ENCODE data around the gene NXPE4.
"Not testable (repeated sequence)": the region's sequence is repeated elsewhere in the genome, so short reads cannot be mapped to it uniquely, and the experiment has no call there.

The NXPE4 gene

DNA sequence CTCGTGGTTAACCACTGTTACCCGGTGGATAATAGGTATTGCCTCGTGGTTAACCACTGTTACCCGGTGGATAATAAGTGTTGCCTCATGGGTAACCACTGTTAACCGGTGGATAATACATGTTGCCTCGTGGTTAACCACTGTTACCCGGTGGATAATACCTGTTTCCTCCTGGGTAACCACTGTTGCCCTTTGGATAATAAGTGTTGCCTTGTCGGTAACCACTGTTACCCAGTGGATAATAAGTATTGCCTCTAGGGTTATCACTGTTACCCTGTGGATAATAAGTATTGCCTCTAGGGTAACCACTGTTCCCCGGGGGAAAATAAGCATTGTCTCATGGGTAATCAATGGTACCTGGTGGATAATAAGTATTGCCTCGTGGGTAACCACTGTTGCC lies 15.0 kb upstream of the NXPE4 start:
- DNase-seq (ENCODE audit: low spot score), result no peak

- no peak for DNase-seq (ENCODE audit: low spot score)
Observed at GRCh38 chr11:114609429-114609828, 13.8 kb upstream of the NXPE4 start.

DNA sequence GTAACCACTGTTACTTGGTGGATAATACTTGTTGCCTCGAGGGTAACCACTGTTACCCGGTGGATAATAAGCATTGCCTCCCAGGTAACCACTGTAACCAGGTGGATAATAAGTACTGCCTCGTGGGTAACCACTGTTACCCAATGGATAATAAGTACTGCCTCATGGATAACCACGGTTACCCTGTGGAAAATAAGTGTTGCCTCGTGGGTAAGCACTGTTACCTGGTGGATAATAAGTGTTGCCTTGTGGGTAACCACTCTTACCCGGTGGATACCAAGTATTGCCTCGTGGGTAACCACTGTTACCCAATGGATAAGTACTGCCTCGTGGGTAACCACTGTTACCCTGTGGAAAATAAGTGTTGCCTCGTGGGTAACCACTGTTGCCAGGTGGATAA lies 13.0 kb upstream of the NXPE4 start:
- not testable (repeated sequence) for DNase-seq (ENCODE audit: low spot score)

GRCh38 chr11:114607753-114608459 lies 12.3 kb upstream of the NXPE4 start:
- DNase-seq (ENCODE audit: low spot score), result no peak

GRCh38 chr11:114606802-114607075 lies 11.2 kb upstream of the NXPE4 start:
- not testable (repeated sequence) for DNase-seq (ENCODE audit: low spot score)

DNA sequence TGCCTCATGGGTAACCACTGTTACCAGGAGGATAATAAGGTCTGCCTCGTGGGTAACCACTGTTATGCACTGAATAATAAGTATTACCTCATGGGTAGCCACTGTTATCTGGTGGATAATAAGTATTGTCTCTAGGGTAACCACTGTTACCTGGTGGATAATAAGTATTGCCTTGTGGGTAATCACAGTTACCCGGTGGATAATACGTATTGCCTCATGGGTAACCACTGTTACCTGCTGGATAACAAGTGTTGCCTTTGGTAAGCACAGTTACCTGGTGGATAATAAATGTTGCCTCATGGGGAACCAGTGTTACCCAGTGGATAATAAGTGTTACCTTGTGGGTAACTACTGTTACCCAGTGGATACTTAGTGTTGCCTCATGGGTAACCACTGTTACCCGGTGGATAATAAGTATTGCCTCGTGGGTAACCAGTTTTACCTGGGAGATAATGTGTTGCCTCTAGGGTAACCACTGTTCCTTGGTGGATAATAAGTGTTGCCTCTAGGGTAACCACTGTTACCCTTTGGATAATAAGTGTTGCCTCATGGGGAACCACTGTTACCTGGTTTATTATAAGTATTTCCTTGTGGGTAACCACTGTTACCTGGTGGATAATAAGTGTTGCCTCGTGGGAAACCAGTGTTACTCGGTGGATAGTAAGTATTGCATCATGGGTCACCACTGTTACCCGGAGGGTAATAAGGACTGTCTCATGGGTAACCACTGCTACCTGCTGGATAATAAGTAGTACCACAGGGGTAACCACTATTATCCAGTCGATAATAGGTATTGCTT lies 10.6 kb upstream of the NXPE4 start:
- no peak for DNase-seq (ENCODE audit: low spot score)

DNA sequence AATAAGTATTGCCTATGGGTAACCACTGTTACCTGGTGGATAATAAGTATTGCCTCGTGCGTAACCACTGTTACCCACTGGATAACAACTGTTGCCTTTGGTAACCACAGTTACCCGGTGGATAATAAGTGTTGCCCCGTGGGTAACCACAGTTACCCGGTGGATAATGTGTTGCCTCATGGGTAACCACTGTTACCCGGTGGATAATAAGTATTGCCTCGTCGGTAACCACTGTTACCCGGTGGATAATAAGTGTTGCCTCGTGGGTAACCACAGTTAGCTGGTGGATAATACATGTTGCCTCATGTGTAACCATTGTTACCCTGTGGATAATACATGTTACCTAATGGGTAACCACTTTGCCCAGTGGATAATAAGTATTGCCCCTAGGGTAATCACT lies 9.8 kb upstream of the NXPE4 start:
- DNase-seq (ENCODE audit: low spot score), result no peak

DNA sequence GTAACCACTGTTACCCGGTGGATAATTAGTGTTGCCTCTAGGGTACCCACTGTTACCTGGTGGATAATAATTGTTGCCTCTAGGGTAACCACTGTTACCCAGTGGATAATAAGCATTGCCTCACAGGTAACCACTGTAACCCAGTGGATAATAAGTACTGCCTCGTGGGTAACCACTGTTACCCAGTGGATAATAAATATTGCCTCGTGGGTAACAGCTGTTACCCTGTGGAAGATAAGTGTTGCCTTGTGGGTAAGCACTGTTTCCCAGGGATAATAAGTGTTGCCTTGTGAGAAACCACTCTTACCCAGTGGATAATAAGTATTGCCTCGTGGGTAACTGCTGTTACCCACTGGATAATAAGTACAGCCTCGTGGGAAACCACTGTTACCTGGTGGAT lies 9.3 kb upstream of the NXPE4 start:
- DNase-seq (ENCODE audit: low spot score), result no peak

DNA sequence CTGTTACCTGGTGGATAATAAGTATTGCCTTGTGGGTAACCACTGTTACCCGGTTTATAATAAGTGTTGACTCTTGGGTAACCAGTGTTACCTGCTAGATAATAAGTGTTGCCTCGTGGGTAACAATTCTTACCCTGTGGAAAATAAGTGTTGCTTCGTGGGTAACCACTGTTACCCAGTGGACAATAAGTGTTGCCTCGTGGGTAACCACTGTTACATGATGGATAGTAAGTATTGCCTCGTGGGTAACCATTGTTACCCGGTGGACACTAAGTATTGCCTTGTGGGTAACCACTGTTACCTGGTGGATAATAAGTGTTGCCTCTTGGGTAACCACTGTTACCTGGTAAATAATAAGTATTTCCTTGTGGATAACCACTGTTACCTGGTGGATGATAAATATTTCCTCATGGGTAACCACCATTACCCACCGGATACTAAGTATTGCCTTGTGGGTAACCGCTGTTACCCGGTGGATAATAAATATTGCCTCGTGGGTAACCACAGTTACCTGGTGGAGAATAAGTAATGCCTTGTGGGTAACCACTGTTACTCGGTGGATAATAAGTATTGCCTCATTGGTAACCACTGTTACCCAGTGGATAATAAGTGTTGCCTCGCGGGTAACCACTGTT lies 8.7 kb upstream of the NXPE4 start:
- no peak for DNase-seq (ENCODE audit: low spot score)

- not testable (repeated sequence) for DNase-seq (ENCODE audit: low spot score)
Observed at GRCh38 chr11:114603151-114603550, 7.6 kb upstream of the NXPE4 start.

- DNase-seq (ENCODE audit: low spot score), result no peak
Observed at GRCh38 chr11:114598461-114598860, 2.9 kb upstream of the NXPE4 start.

GRCh38 chr11:114596175-114596919 lies 761 bp upstream of the NXPE4 start:
- no peak for DNase-seq (ENCODE audit: low spot score)

DNA sequence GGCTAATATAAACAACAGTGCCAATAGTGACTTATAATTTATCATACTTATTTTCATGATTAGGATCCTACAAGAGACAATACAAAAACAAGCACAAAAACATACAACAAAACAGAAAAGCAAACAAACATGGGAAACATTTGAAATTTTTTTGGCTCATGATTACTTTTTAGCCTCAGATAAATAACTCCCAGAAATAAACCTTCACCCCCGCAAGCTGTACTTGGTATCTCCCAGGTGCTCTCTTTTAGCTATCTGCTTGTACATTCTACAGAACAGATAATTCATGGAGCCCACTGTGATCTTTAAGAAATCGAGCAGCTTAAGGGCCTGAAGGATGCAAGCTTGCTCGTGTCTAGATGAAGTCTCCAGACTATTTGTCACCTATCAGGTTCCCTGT lies 883 bp downstream of the NXPE4 start:
- no peak for DNase-seq (ENCODE audit: low spot score)

DNA sequence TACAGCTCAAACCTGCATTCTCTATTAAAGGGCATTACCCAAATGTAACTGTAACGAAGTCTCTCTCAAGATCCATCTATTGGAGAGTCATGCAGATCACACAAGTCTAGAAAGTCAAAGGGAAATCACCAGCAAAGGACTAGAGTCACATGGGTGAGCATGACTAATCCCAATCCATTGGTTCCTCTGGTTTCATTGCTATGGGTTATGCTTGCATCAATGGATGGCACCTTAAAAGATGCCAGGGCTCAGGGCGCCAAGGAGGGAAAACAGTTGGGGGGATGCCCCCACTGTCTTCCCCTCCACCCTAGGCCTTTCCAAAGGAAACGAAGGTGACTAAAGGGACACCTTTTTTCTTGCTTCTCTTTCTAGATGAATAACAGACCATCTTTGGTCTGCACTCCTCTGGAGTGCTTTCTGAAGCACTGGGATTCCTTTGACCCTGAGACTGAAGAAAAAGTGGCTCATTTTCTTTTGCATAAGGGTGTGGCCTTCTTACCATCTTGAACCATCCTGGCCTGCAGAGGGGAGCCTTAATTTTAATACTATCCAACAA lies 8.1 kb downstream of the NXPE4 start:
- DNase-seq (ENCODE audit: low spot score), result no peak

GRCh38 chr11:114586797-114587196 lies 8.8 kb downstream of the NXPE4 start:
- no peak for DNase-seq (ENCODE audit: low spot score)

DNA sequence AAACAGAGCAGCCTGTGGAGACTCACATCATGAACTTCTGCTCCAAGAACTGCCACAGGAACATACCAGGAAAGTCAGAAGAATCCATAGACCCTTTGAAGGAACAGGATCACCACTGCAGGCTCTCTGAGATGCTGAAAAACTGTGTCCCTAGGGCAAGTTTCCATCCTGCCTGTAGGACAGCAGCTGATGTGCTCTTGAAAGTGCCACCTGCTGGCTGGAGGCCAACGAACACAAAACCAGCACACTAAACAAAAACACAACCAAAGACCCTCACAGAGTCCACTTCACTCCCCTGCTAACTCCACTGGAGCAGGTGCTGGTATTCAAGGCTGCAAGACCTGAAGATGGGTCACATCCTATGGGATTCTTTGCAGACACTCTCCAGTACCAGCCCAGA lies 23.9 kb downstream of the NXPE4 start:
- no peak for DNase-seq (ENCODE audit: low spot score)

- no peak for DNase-seq (ENCODE audit: low spot score)
Observed at GRCh38 chr11:114569801-114570200, 25.8 kb downstream of the NXPE4 start.

DNA sequence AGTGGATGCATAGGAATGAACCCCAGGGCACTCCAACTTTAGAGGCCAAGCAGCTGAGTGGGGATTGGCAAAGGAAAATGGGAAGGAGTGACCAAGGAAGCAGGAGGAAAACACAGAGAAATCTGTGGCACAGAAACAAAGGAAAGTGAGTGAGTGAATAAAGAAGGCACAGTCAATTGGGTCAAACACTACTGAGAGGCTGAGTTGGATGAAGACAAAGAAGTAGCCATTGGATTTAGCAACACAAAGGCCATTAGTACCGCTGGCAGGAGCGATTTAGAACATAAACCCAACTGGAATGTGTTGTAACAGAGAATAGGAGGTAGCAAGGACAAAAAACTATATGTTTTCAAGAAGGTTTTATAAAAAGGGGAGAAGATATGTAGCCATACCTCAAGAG lies 29.3 kb downstream of the NXPE4 start:
- no peak for DNase-seq (ENCODE audit: low spot score)

DNA sequence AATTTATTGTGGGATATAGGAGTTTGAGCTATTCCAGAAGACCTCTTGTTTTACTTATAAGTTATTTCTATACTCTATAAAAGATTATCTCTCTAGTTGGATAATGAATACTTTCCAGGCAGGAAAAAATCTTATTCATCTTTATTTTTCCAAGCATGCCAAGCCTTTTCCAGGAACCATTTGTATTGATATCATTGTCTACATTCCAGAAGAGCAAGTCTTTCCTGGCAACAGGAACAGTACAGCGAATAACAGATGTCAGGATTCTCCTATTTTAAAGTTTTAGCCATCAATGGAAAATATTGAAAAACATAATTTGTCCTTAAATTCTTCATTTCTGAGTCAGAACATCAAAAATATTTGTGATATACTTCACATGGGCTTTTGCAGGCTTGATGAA lies 30.8 kb downstream of the NXPE4 start:
- no peak for DNase-seq (ENCODE audit: low spot score)

- DNase-seq (ENCODE audit: low spot score), result no peak
Observed at GRCh38 chr11:114563077-114563476, 32.5 kb downstream of the NXPE4 start.

- DNase-seq (ENCODE audit: low spot score), result no peak
Observed at GRCh38 chr11:114562166-114562916, 33.2 kb downstream of the NXPE4 start.
